ENCODE data around the gene USP2.

GRCh38 chr11:119323532-119324033, 57.9 kb downstream of the USP2 start:
- TF ChIP-seq POU5F1 (IDR thresholded peaks at IDR 0.05; ENCODE audit: low read depth, low read length): no peak
- TF ChIP-seq CTCF (IDR thresholded peaks at IDR 0.05; ENCODE audit: control extremely low read depth in 1 of 3, insufficient read depth in 1 of 3, low read depth in 1 of 3, low read length in 3 of 3): peak in 2 of 3 experiments; percentile 83 to 89; a peak in 3 of 4 replicates
- peak; percentile 55 for TF ChIP-seq MAX (IDR thresholded peaks at IDR 0.05)
- TF ChIP-seq RFX5 (IDR thresholded peaks at IDR 0.05; ENCODE audit: borderline replicate concordance, low read depth, low read length): no peak
- no peak for TF ChIP-seq POLR2A (IDR thresholded peaks at IDR 0.05; ENCODE audit: control extremely low read depth in 1 of 2, low read depth in 2 of 2, low read length in 2 of 2)
- TF ChIP-seq JUN (IDR thresholded peaks at IDR 0.05; ENCODE audit: low read depth, low read length): no peak
- TF ChIP-seq POLR2AphosphoS5 (IDR thresholded peaks at IDR 0.05; ENCODE audit: low read depth, low read length): no peak
- no peak for TF ChIP-seq NRF1 (IDR thresholded peaks at IDR 0.05; ENCODE audit: low read depth, low read length)
- TF ChIP-seq EGR1 (IDR thresholded peaks at IDR 0.05; ENCODE audit: borderline replicate concordance, low read depth, low read length): no peak
- TF ChIP-seq EZH2 (IDR thresholded peaks at IDR 0.05; ENCODE audit: low read depth, low read length, severe bottlenecking): no peak
- no peak for TF ChIP-seq SIX5 (IDR thresholded peaks at IDR 0.05; ENCODE audit: low read depth, low read length)
- peak; percentile 10; the same call in 1 of the 2 replicates for TF ChIP-seq SP1 (IDR thresholded peaks at IDR 0.05; ENCODE audit: low read depth, low read length)
